Measurements from ENCODE around the gene ACBD5.

- TF ChIP-seq, protein P1, sequence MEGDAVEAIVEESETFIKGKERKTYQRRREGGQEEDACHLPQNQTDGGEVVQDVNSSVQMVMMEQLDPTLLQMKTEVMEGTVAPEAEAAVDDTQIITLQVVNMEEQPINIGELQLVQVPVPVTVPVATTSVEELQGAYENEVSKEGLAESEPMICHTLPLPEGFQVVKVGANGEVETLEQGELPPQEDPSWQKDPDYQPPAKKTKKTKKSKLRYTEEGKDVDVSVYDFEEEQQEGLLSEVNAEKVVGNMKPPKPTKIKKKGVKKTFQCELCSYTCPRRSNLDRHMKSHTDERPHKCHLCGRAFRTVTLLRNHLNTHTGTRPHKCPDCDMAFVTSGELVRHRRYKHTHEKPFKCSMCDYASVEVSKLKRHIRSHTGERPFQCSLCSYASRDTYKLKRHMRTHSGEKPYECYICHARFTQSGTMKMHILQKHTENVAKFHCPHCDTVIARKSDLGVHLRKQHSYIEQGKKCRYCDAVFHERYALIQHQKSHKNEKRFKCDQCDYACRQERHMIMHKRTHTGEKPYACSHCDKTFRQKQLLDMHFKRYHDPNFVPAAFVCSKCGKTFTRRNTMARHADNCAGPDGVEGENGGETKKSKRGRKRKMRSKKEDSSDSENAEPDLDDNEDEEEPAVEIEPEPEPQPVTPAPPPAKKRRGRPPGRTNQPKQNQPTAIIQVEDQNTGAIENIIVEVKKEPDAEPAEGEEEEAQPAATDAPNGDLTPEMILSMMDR (IDR thresholded peaks at IDR 0.05): no peak
- no peak for TF ChIP-seq POLR2A (IDR thresholded peaks at IDR 0.05)
Observed at GRCh38 chr10:27225642-27226257, 14.8 kb downstream of the ACBD5 start.

All from body of pancreas (tissue), 4 donors.